Eye (tissue), 1 donor: Measurements from ENCODE around the gene RNF135.
"Not testable (repeated sequence)": the region's sequence is repeated elsewhere in the genome, so short reads cannot be mapped to it uniquely, and the experiment has no call there.

Experiments used
- DNase-seq: peaks from one replicate; pipeline ENCODE4 v3.0.0-alpha.2; 2015

The RNF135 gene

GRCh38 chr17:31004160-31004559 is 33.3 kb downstream of the RNF135 start:
- DNase-seq: no peak

- no peak for DNase-seq
Measured at GRCh38 chr17:31007695-31008373, 37.0 kb downstream of the RNF135 start.

- peak; percentile 85 for DNase-seq
Measured at GRCh38 chr17:31008374-31009041, 37.7 kb downstream of the RNF135 start.

GRCh38 chr17:31009042-31009702 is 38.3 kb downstream of the RNF135 start:
- not testable (repeated sequence) for DNase-seq

- DNase-seq: peak; percentile 18
Measured at GRCh38 chr17:31010014-31010413, 39.2 kb downstream of the RNF135 start.

GRCh38 chr17:31013844-31014243 is 43.0 kb downstream of the RNF135 start:
- no peak for DNase-seq

GRCh38 chr17:31015639-31016038 is 44.8 kb downstream of the RNF135 start:
- DNase-seq: no peak

- DNase-seq: no peak
Measured at GRCh38 chr17:31019004-31019403, 48.2 kb downstream of the RNF135 start.

- DNase-seq: not testable (repeated sequence)
Measured at GRCh38 chr17:31023171-31023570, 52.3 kb downstream of the RNF135 start.

- DNase-seq: no peak
Measured at GRCh38 chr17:31031841-31032240, 61.0 kb downstream of the RNF135 start.

GRCh38 chr17:31035611-31036010 is 64.8 kb downstream of the RNF135 start:
- DNase-seq: not testable (repeated sequence)

- not testable (repeated sequence) for DNase-seq
Measured at GRCh38 chr17:31040837-31041236, 70.0 kb downstream of the RNF135 start.

GRCh38 chr17:31042378-31042777 is 71.5 kb downstream of the RNF135 start:
- DNase-seq: not testable (repeated sequence)

- not testable (repeated sequence) for DNase-seq
Measured at GRCh38 chr17:31046856-31047425, 76.1 kb downstream of the RNF135 start.

- DNase-seq: no peak
Measured at GRCh38 chr17:31048142-31048541, 77.3 kb downstream of the RNF135 start.

- DNase-seq: no peak
Measured at GRCh38 chr17:31048780-31049179, 77.9 kb downstream of the RNF135 start.
